GM04504 (cell line): ENCODE measurements around the gene TMEM175.
"Not testable (repeated sequence)": the region's sequence is repeated elsewhere in the genome, so short reads cannot be mapped to it uniquely, and the experiment has no call there.

Experiments used
- DNase-seq: peaks from one replicate; pipeline ENCODE4 v3.0.0-alpha.2; 2012; ENCODE audit warnings: low read depth

The TMEM175 gene

GRCh38 chr4:990746-991367, 58.6 kb downstream of the TMEM175 start:
- DNase-seq = no peak

GRCh38 chr4:991451-992296, 59.4 kb downstream of the TMEM175 start:
- DNase-seq = no peak

- no peak for DNase-seq
Measured at GRCh38 chr4:992297-993110, 60.2 kb downstream of the TMEM175 start.

- no peak for DNase-seq
Measured at GRCh38 chr4:993111-994029, 61.1 kb downstream of the TMEM175 start, which contains the start of gene SLC26A1. Gene SLC26A1 (minus strand): TSS chr4:993404. CDS start chr4:991703, 1,701 bp downstream.

- DNase-seq = no peak
Measured at GRCh38 chr4:995311-996026, 63.2 kb downstream of the TMEM175 start.

- no peak for DNase-seq
Measured at GRCh38 chr4:996030-996996, 64.1 kb downstream of the TMEM175 start.

- no peak for DNase-seq
Measured at GRCh38 chr4:996997-997374, 64.7 kb downstream of the TMEM175 start.

- DNase-seq = no peak
Measured at GRCh38 chr4:997375-998071, 65.3 kb downstream of the TMEM175 start.

- DNase-seq = no peak
Measured at GRCh38 chr4:998096-998691, 65.9 kb downstream of the TMEM175 start.

GRCh38 chr4:999240-999863, 67.1 kb downstream of the TMEM175 start:
- not testable (repeated sequence) for DNase-seq

- DNase-seq = no peak
Measured at GRCh38 chr4:999882-1000425, 67.7 kb downstream of the TMEM175 start.

GRCh38 chr4:1000686-1001260, 68.5 kb downstream of the TMEM175 start:
- no peak for DNase-seq

GRCh38 chr4:1001561-1002130, 69.4 kb downstream of the TMEM175 start:
- no peak for DNase-seq

GRCh38 chr4:1002131-1002630, 69.9 kb downstream of the TMEM175 start:
- no peak for DNase-seq

- no peak for DNase-seq
Measured at GRCh38 chr4:1002631-1003251, 70.5 kb downstream of the TMEM175 start.

- no peak for DNase-seq
Measured at GRCh38 chr4:1003271-1004070, 71.2 kb downstream of the TMEM175 start.
